Measurements from ENCODE around the gene UNC5B. TPM values are rescaled to one million over a fixed set of nuclear protein-coding genes. Genes with fewer than 3 reads are reported as not detected.
A peak's percentile ranks its signal among the peaks of the same experiment; 100 is the strongest.

The UNC5B gene
- polyA plus RNA-seq, 1 experiment: 8.1 TPM

GRCh38 chr10:71213127-71213621 is 804 bp downstream of the UNC5B start:
- Histone ChIP-seq H3K27me3 (ENCODE audit: control insufficient read depth, insufficient read depth, low read length) (peaks cover 22% of the 10 kb centered on the region), H3K4me3 (ENCODE audit: low read depth, low read length) (peak overlapping the region; percentile 88), H3K9me3 (ENCODE audit: control insufficient read depth, insufficient read depth, low read length) (no peaks in the 10 kb centered on the region; the same call in 1 of the 2 replicates), H3K27ac (ENCODE audit: low read depth, low read length) (peak overlapping the region; percentile 11)
- CTCF ChIA-PET: interaction anchor here (0.6 to 6.5 kb wide), 4 partner anchors 36 to 664 kb away, joined by 3 to 48 read pairs (median 4); no protein-coding TSS in a partner anchor
- TF ChIP-seq CTCF (IDR thresholded peaks at IDR 0.05; ENCODE audit: low read depth, low read length): no peak
- no peak for DNase-seq (ENCODE audit: low read depth, low spot score)
- POLR2A ChIA-PET: interaction anchor here (1.2 to 1.8 kb wide), 2 partner anchors 28 to 32 kb away, joined by 4 to 6 read pairs; no protein-coding TSS in a partner anchor

- no peak for TF ChIP-seq CTCF (IDR thresholded peaks at IDR 0.05; ENCODE audit: low read depth, low read length)
- H3K4me3 ChIP-seq (ENCODE audit: low read depth, low read length): peak overlapping the region; percentile 88
- H3K27ac ChIP-seq (ENCODE audit: low read depth, low read length): peak overlapping the region; percentile 78
- no peak for DNase-seq (ENCODE audit: low read depth, low spot score)
- peaks cover 22% of the 10 kb centered on the region for H3K27me3 ChIP-seq (ENCODE audit: control insufficient read depth, insufficient read depth, low read length)
- ChIA-PET CTCF (interaction anchor here (0.8 to 6.5 kb wide), 2 partner anchors 53 to 57 kb away, joined by 3 to 48 read pairs; no protein-coding TSS in a partner anchor), POLR2A (interaction anchor here (0.6 to 1.2 kb wide), 2 partner anchors 27 to 42 kb away, joined by 3 to 4 read pairs; no protein-coding TSS in a partner anchor)
- no peaks in the 10 kb centered on the region; the same call in 1 of the 2 replicates for H3K9me3 ChIP-seq (ENCODE audit: control insufficient read depth, insufficient read depth, low read length)
Measured at GRCh38 chr10:71213761-71214440, 1.5 kb downstream of the UNC5B start.

- CTCF ChIA-PET: interaction anchor here (0.6 to 6.5 kb wide), 3 partner anchors 12 to 56 kb away, joined by 3 to 48 read pairs (median 4); no protein-coding TSS in a partner anchor
- no peak for DNase-seq (ENCODE audit: low read depth, low spot score)
- no peaks in the 10 kb centered on the region; the same call in 1 of the 2 replicates for H3K9me3 ChIP-seq (ENCODE audit: control insufficient read depth, insufficient read depth, low read length)
- no peak for TF ChIP-seq CTCF (IDR thresholded peaks at IDR 0.05; ENCODE audit: low read depth, low read length)
- H3K4me3 ChIP-seq (ENCODE audit: low read depth, low read length): peak overlapping the region; percentile 88
- POLR2A ChIA-PET: interaction anchor here (1.4 kb wide), 1 partner anchor 54 kb away, joined by 6 read pairs; no protein-coding TSS in a partner anchor
- no peak overlapping the region for H3K27ac ChIP-seq (ENCODE audit: low read depth, low read length)
- peaks cover 19% of the 10 kb centered on the region for H3K27me3 ChIP-seq (ENCODE audit: control insufficient read depth, insufficient read depth, low read length)
Measured at GRCh38 chr10:71214641-71215559, 2.5 kb downstream of the UNC5B start.

GRCh38 chr10:71216363-71216695 is 4.0 kb downstream of the UNC5B start:
- peaks cover 5% of the 10 kb centered on the region for H3K27me3 ChIP-seq (ENCODE audit: control insufficient read depth, insufficient read depth, low read length)
- CTCF ChIA-PET: interaction anchor here (1.1 to 6.5 kb wide), 3 partner anchors 10 to 68 kb away, joined by 3 to 48 read pairs (median 4); no protein-coding TSS in a partner anchor
- H3K27ac ChIP-seq (ENCODE audit: low read depth, low read length): no peak overlapping the region
- POLR2A ChIA-PET: interaction anchor here (1.4 to 1.6 kb wide), 2 partner anchors 28 to 52 kb away, joined by 5 to 6 read pairs; no protein-coding TSS in a partner anchor
- H3K4me3 ChIP-seq (ENCODE audit: low read depth, low read length): no peak overlapping the region; the same call in 1 of the 2 replicates
- DNase-seq (ENCODE audit: low read depth, low spot score): no peak
- no peak for TF ChIP-seq CTCF (IDR thresholded peaks at IDR 0.05; ENCODE audit: low read depth, low read length)
- H3K9me3 ChIP-seq (ENCODE audit: control insufficient read depth, insufficient read depth, low read length): no peaks in the 10 kb centered on the region; the same call in 1 of the 2 replicates
